Stimulated activated CD8-positive, alpha-beta memory T cell treated with anti-CD3 and anti-CD28 coated beads, Interleukin-7, amount 100 ng/mL, for 1 hour (primary cell): ENCODE measurements around the gene TNXB.
"Not testable (repeated sequence)": the region's sequence is repeated elsewhere in the genome, so short reads cannot be mapped to it uniquely, and the experiment has no call there.

Source experiments
- DNase-seq, 2 donors: peaks; one replicate each; pipeline ENCODE4 v3.0.0-alpha.2; 2020; ENCODE audit warnings: low read depth in 2 of 2

TNXB gene

GRCh38 chr6:32040299-32041049 lies 68.7 kb downstream of the TNXB start:
- not testable (repeated sequence) for DNase-seq

GRCh38 chr6:32039321-32040274 lies 69.5 kb downstream of the TNXB start:
- DNase-seq, result not testable (repeated sequence)

GRCh38 chr6:32038878-32039277 lies 70.3 kb downstream of the TNXB start:
- DNase-seq, result not testable (repeated sequence)

DNA sequence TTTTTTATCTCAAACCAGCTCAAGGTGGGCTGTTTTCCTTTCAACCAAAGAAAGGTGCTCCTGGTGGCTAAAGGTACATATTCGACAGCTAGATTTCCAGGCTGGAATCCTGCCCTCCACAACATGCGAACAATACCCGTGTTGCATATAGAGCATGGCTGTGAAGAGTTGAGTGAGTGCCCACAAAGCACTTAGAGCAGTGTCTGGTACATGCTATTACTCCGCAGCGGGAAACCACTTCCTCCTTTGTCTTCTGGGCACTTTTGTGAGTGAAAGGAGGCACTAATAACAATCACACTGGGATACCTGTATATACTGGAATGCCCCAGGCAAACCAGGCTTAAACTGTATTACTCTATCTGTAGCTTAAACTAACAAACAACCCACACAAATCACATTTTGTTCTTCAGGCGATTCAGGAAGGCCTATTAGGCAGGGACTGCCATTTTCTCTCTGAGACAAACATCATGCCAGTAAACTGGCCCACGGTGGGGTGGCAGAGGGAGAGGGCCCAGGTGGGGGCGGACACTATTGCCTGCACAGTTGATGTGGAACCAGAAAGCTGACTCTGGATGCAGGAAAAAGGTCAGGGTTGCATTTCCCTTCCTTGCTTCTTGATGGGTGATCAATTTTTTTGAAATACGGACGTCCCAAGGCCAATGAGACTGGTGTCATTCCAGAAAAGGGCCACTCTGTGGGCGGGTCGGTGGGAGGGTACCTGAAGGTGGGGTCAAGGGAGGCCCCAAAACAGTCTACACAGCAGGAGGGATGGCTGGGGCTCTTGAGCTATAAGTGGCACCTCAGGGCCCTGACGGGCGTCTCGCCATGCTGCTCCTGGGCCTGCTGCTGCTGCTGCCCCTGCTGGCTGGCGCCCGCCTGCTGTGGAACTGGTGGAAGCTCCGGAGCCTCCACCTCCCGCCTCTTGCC lies 71.3 kb downstream of the TNXB start, which contains the start of gene CYP21A2:
TSS of gene CYP21A2 (plus strand) at position 818 of the 927 bp plus-strand sequence. CDS start at position 826, 8 bp downstream.
- not testable (repeated sequence) for DNase-seq

DNA sequence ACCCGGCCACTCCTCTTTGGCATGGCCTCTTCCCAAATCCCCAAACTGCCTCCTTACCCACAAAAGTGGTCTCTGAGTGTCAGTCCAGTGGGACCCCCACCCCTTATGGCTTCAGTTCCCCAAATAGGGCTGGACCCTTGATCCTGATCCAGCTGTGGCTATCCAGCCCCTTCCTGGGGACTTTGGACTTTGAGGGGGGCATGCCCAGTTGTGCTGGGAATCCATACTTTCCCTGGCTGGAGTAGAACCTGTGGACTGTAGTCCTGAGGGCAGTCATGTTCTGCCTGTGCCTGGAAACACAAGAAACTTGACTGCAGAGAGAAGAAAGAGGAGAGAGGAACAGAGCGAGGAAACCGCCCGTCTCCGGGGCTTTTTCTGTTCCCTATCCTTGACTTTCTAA lies 72.0 kb downstream of the TNXB start:
- DNase-seq, result not testable (repeated sequence)

DNA sequence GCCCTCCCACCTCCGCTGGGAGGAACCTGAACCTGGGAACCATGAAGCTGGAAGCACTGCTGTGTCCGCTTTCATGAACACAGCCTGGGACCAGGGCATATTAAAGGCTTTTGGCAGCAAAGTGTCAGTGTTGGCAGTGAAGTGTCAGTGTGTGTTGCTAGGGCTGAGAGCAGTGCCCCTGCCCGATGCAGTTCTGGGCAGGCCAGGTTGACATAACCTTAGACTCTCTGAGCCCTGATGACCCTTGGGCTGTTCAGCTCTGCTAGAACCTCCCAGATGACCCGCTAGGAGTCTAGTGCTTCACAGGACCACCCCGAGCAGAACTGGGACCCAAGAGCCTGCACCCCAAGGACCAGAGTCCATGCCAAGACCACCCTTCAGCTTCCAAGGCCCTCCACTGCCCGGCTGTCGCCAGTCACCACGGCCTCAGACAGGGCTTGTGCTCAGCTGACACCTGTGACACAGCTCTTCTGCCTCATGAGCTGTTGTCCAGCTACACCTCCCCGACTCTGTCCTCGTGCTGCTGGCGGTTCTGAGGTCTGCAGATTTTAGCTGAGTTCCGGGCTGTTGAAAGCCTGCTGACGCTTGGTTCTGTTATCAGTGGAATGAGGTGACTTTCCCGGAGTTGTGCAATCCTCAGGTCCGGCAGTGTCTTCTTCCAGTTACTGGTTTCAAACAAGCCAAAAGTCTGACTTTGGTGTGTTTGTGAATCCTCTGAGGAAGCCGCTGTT lies 73.7 kb downstream of the TNXB start:
- DNase-seq, result not testable (repeated sequence)

GRCh38 chr6:32029553-32029952 lies 79.6 kb downstream of the TNXB start:
- not testable (repeated sequence) for DNase-seq

- DNase-seq, result not testable (repeated sequence)
Measured at GRCh38 chr6:32028631-32029030, 80.5 kb downstream of the TNXB start.

DNA sequence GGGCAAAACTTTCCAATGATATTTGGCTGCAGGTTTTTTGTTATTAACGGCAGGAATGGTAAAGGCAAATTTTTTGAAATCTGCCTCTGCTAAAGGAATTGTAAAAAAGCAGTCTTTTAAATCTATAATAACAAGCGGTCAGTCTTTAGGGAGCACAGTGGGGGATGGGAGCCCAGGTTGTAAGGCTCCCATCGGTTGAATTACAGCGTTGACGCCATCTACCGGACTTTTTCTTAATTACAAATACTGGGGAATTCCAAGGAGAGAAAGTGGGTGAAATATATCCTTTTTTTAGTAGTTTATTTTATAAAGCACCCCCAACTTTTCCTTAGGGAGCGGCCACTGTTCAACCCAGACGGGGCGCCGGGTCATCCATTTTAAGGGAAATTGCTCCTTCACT lies 87.0 kb downstream of the TNXB start:
- DNase-seq, result not testable (repeated sequence)

GRCh38 chr6:32014547-32014946 lies 94.6 kb downstream of the TNXB start, which contains the start of gene C4B:
Gene C4B, plus strand, starts transcription at chr6:32014795. Its CDS starts 51 bp downstream, at chr6:32014846.
- DNase-seq, result not testable (repeated sequence)

GRCh38 chr6:32013738-32014137 lies 95.4 kb downstream of the TNXB start:
- not testable (repeated sequence) for DNase-seq

- not testable (repeated sequence) for DNase-seq
Measured at GRCh38 chr6:32012941-32013617, 96.1 kb downstream of the TNXB start.

DNA sequence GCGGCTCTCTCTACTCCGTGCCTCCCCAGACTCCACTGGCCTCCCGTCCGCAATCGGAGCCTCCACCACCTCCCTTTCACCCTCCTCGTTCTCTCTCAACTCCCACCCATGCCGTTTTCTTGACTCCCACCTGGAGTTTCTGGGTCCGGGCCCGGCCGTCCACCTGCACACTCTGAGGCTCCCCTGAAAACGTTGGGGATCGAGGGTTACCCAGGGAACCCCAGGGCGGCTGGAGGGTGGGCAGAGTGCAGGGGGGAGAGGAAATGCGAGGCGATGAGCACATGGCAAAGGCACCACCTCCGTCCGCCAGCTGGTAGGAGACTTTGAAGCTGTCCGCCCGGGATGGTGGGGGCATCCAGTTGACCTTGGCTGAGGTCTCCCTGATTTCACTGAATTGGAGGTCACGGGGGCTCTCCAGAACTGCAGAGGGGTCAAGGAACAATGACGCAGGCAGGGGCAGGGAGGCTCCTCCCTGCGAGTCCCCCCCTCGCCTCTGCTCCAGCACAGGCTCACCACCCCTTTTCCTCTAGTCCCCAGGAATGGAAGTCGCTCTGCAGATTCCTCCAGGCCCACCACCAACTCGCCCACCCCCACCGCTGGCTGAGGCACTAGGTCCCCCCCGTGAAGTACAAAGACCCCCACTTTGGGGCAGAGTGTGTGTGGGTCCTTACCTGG lies 98.1 kb downstream of the TNXB start:
- DNase-seq, result not testable (repeated sequence)

GRCh38 chr6:32009537-32009936 lies 99.6 kb downstream of the TNXB start:
- DNase-seq, result not testable (repeated sequence)

- DNase-seq, result not testable (repeated sequence)
Measured at GRCh38 chr6:32008616-32009015, 100.5 kb downstream of the TNXB start.

- not testable (repeated sequence) for DNase-seq
Measured at GRCh38 chr6:32008037-32008436, 101.1 kb downstream of the TNXB start.

DNA sequence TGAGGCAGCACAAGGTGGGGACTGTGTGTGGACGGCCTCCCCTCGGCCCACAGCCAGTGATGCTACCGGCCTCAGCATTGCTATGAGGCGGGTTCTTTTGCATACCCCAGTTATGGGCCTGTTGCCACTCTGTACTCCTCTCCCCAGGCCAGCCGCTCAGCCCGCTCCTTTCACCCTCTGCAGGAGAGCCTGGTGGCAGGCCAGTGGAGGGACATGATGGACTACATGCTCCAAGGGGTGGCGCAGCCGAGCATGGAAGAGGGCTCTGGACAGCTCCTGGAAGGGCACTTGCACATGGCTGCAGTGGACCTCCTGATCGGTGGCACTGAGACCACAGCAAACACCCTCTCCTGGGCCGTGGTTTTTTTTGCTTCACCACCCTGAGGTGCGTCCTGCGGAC lies 102.1 kb downstream of the TNXB start:
- not testable (repeated sequence) for DNase-seq

- not testable (repeated sequence) for DNase-seq
Measured at GRCh38 chr6:32005991-32006529, 103.1 kb downstream of the TNXB start.

DNA sequence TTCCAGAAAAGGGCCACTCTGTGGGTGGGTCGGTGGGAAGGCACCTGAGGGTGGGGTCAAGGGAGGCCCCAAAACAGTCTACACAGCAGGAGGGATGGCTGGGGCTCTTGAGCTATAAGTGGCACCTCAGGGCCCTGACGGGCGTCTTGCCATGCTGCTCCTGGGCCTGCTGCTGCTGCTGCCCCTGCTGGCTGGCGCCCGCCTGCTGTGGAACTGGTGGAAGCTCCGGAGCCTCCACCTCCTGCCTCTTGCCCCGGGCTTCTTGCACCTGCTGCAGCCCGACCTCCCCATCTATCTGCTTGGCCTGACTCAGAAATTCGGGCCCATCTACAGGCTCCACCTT lies 103.6 kb downstream of the TNXB start:
- DNase-seq, result not testable (repeated sequence)
